H9 (cell line): ENCODE measurements around the gene KRTAP4-12. TPM values are rescaled to one million over a fixed set of nuclear protein-coding genes. Genes with fewer than 3 reads are reported as not detected.

ENCODE experiments used
- DNase-seq: peaks from one replicate; pipeline ENCODE4 v3.0.0-alpha.2; 2017
- H2AFZ ChIP-seq: one replicate; pipeline ENCODE4 v1.6.1; 2013; ENCODE audit warnings: mild to moderate bottlenecking, low read length, control low read depth, moderate library complexity
- H2AK5ac ChIP-seq: 2 replicates; pipeline ENCODE4 v1.6.1; 2013; ENCODE audit warnings: low read length, control low read depth, mixed read lengths; ENCODE audit not compliant: insufficient read length
- H2BK120ac ChIP-seq: one replicate; pipeline ENCODE4 v1.6.1; 2013; ENCODE audit warnings: low read depth, mild to moderate bottlenecking, low read length, control low read depth, inconsistent platforms; ENCODE audit not compliant: poor library complexity, severe bottlenecking
- H2BK12ac ChIP-seq: 2 replicates; pipeline ENCODE4 v1.6.1; 2013; ENCODE audit warnings: low read length, control low read depth, mixed read lengths, low read depth; ENCODE audit not compliant: insufficient read length
- H2BK15ac ChIP-seq: 2 replicates; pipeline ENCODE4 v1.6.1; 2013; ENCODE audit warnings: low read depth, low read length, control low read depth
- H2BK20ac ChIP-seq: one replicate; pipeline ENCODE4 v1.6.1; 2013; ENCODE audit warnings: low read depth, mild to moderate bottlenecking, low read length, control low read depth, inconsistent platforms; ENCODE audit not compliant: poor library complexity, severe bottlenecking
- H2BK5ac ChIP-seq: 2 replicates; pipeline ENCODE4 v1.6.1; 2013; ENCODE audit warnings: low read length, control low read depth, mixed read lengths; ENCODE audit not compliant: insufficient read length
- H3K14ac ChIP-seq: 2 replicates; pipeline ENCODE4 v1.6.1; 2013; ENCODE audit warnings: low read length, control low read depth; ENCODE audit not compliant: insufficient read depth
- H3K18ac ChIP-seq: 2 replicates; pipeline ENCODE4 v1.6.1; 2013; ENCODE audit warnings: low read depth, mild to moderate bottlenecking, mixed read lengths, low read length, control low read depth; ENCODE audit not compliant: insufficient read length
- H3K23ac ChIP-seq: 2 replicates; pipeline ENCODE4 v1.6.1; 2013; ENCODE audit warnings: low read length, control low read depth, mixed read lengths, low read depth; ENCODE audit not compliant: insufficient read length
- H3K23me2 ChIP-seq: 2 replicates; pipeline ENCODE4 v1.6.1; 2013; ENCODE audit warnings: low read depth, mild to moderate bottlenecking, mixed read lengths, low read length, control low read depth; ENCODE audit not compliant: insufficient read length, poor library complexity, severe bottlenecking
- H3K27ac ChIP-seq: 2 replicates; pipeline ENCODE4 v1.5.1; 2013; ENCODE audit warnings: low read length, control low read depth, mixed read lengths, low read depth; ENCODE audit not compliant: insufficient read length
- H3K27me3 ChIP-seq: 2 replicates; pipeline ENCODE4 v1.6.1; 2013; ENCODE audit warnings: low read length, control low read depth, inconsistent platforms; ENCODE audit not compliant: insufficient read depth
- H3K4ac ChIP-seq: 2 replicates; pipeline ENCODE4 v1.6.1; 2013; ENCODE audit warnings: low read depth, mild to moderate bottlenecking, control low read depth, inconsistent platforms, low read length, moderate library complexity
- H3K4me1 ChIP-seq: 2 replicates; pipeline ENCODE4 v1.6.1; 2013; ENCODE audit warnings: low read length, control low read depth, inconsistent platforms; ENCODE audit not compliant: insufficient read depth
- H3K4me2 ChIP-seq: 2 replicates; pipeline ENCODE4 v1.6.1; 2013; ENCODE audit warnings: low read length, control low read depth, mixed read lengths; ENCODE audit not compliant: insufficient read length, insufficient read depth
- H3K56ac ChIP-seq: 2 replicates; pipeline ENCODE4 v1.6.1; 2013; ENCODE audit warnings: low read depth, mild to moderate bottlenecking, mixed read lengths, low read length, control low read depth; ENCODE audit not compliant: insufficient read length
- H3K79me1 ChIP-seq: 2 replicates; pipeline ENCODE4 v1.6.1; 2013; ENCODE audit warnings: low read depth, mild to moderate bottlenecking, moderate library complexity, low read length, control low read depth, inconsistent platforms; ENCODE audit not compliant: insufficient read depth, poor library complexity, severe bottlenecking
- H3K79me2 ChIP-seq: 2 replicates; pipeline ENCODE4 v1.6.1; 2013; ENCODE audit warnings: low read length, control low read depth, inconsistent platforms; ENCODE audit not compliant: insufficient read depth
- H3K9ac ChIP-seq: 2 replicates; pipeline ENCODE4 v1.6.1; 2013; ENCODE audit warnings: low read length, control low read depth, mixed read lengths; ENCODE audit not compliant: insufficient read length; ENCODE audit errors: extremely low read depth
- H3K9me3 ChIP-seq: one replicate; pipeline ENCODE4 v1.6.1; 2013; ENCODE audit warnings: low read depth, low read length, inconsistent platforms; ENCODE audit not compliant: control insufficient read depth
- H3T11ph ChIP-seq: one replicate; pipeline ENCODE4 v1.6.1; 2013; ENCODE audit warnings: mild to moderate bottlenecking, low read length, control low read depth, inconsistent platforms
- H4K20me1 ChIP-seq: one replicate; pipeline ENCODE4 v1.6.1; 2013; ENCODE audit not compliant: control insufficient read depth, insufficient read length, insufficient read depth
- H4K5ac ChIP-seq: 2 replicates; pipeline ENCODE4 v1.6.1; 2013; ENCODE audit warnings: low read depth, mild to moderate bottlenecking, mixed read lengths, low read length, control low read depth; ENCODE audit not compliant: insufficient read length
- H4K8ac ChIP-seq: replicated peaks from 2 replicates; pipeline ENCODE4 v1.6.1; 2013; ENCODE audit warnings: low read length, control low read depth, mixed read lengths, low read depth; ENCODE audit not compliant: insufficient read length
- H4K91ac ChIP-seq: 2 replicates; pipeline ENCODE4 v1.6.1; 2013; ENCODE audit warnings: low read depth, mild to moderate bottlenecking, moderate library complexity, mixed read lengths, low read length, control low read depth; ENCODE audit not compliant: insufficient read length
- H3K27ac Mint-ChIP-seq, 3 experiments: 2 replicates in 2 of 3; 3 replicates in 1 of 3; pipeline ENCODE4 v1.8.0; 2020 to 2021; ENCODE audit warnings: mixed read lengths in 3 of 3, mild to moderate bottlenecking in 1 of 3, moderate library complexity in 1 of 3
- H3K27me3 Mint-ChIP-seq: 2 replicates; pipeline ENCODE4 v1.8.0; 2021; ENCODE audit warnings: low read depth, mild to moderate bottlenecking, moderate library complexity, mixed read lengths
- H3K36me3 Mint-ChIP-seq, 3 experiments: 2 replicates in 2 of 3; 3 replicates in 1 of 3; pipeline ENCODE4 v1.8.0; 2020 to 2021; ENCODE audit warnings: low read depth in 3 of 3, mixed read lengths in 3 of 3; ENCODE audit not compliant: insufficient read depth in 1 of 3
- H3K4me1 Mint-ChIP-seq, 2 experiments: 2 replicates each; pipeline ENCODE4 v1.8.0; 2020; ENCODE audit warnings: mixed read lengths in 2 of 2
- H3K4me3 Mint-ChIP-seq, 2 experiments: 2 replicates in 1 of 2; 3 replicates in 1 of 2; pipeline ENCODE4 v1.8.0; 2020 to 2021; ENCODE audit warnings: mild to moderate bottlenecking in 2 of 2, mixed read lengths in 2 of 2, moderate library complexity in 1 of 2
- H3K9me3 Mint-ChIP-seq, 2 experiments: 2 replicates in 1 of 2; 3 replicates in 1 of 2; pipeline ENCODE4 v1.8.0; 2020; ENCODE audit warnings: mild to moderate bottlenecking in 2 of 2, mixed read lengths in 2 of 2, moderate library complexity in 1 of 2
- CTCF ChIP-seq: fragments of 200-600 bp; sonication (generic); conservative IDR thresholded peaks from 3 replicates; pipeline ENCODE4 v1.8.0; 2021; ENCODE audit warnings: antibody characterized with exemption, mild to moderate bottlenecking
- WGBS: extraction: QIAGEN DNeasy Blood & Tissue Kit; methylation state at CpG from one replicate; pipeline ENCODE4 v1.1.7; 2013; ENCODE audit warnings: missing lambda C conversion rate, low lambda C conversion rate, mixed read lengths; ENCODE audit not compliant: insufficient read length; ENCODE audit errors: extremely low coverage; 5-methylcytosine and 5-hydroxymethylcytosine counted together
- total RNA-seq: library from RNA; stranded (reverse); gene quantifications from 2 replicates; pipeline ENCODE4 v1.2.1, GENCODE V29; 2021

KRTAP4-12 gene
- total RNA-seq, 1 experiment from 2014 or later: not detected

- H3K9me3 Mint-ChIP-seq: no peaks in the 10 kb centered on the region; a peak in 1 of 5 replicates
- Histone ChIP-seq H3K79me2 (no peaks in the 10 kb centered on the region), H3K79me1 (no peaks in the 10 kb centered on the region), H3K4ac (no peak overlapping the region), H2BK12ac (no peak overlapping the region), H2BK5ac (no peak overlapping the region), H3K27ac (no peak overlapping the region), H4K91ac (no peak overlapping the region), H3K23me2 (no peaks in the 10 kb centered on the region), H2AFZ (no peak overlapping the region), H3K23ac (no peak overlapping the region), H2BK120ac (no peak overlapping the region), H4K20me1 (no peaks in the 10 kb centered on the region), H3K56ac (no peak overlapping the region), H3K9ac (no peak overlapping the region), H3K14ac (no peak overlapping the region), H3K27me3 (no peaks in the 10 kb centered on the region), H2AK5ac (no peak overlapping the region), H2BK15ac (no peak overlapping the region), H3K4me2 (no peak overlapping the region), H3K4me1 (no peaks in the 10 kb centered on the region), H3K18ac (no peak overlapping the region), H4K5ac (no peak overlapping the region), H4K8ac (no peak overlapping the region), H3T11ph (no peak overlapping the region), H3K9me3 (no peaks in the 10 kb centered on the region), H2BK20ac (no peak overlapping the region)
- TF ChIP-seq CTCF: no peak
- no peak overlapping the region for H3K4me3 Mint-ChIP-seq
- DNase-seq: no peak
- WGBS: no CpG with 5 or more reads among the region's 2 CpGs
- H3K27ac Mint-ChIP-seq: no peak overlapping the region
- H3K36me3 Mint-ChIP-seq: no peaks in the 10 kb centered on the region
- no peaks in the 10 kb centered on the region; the same call in 1 of the 2 replicates for H3K27me3 Mint-ChIP-seq
- no peaks in the 10 kb centered on the region for H3K4me1 Mint-ChIP-seq
These were observed 47.9 kb upstream of the KRTAP4-12 start for GRCh38 chr17:41171886-41172285.
